ENCODE results near the gene COL4A5. TPM values are rescaled to one million over a fixed set of nuclear protein-coding genes. Genes with fewer than 3 reads are reported as not detected.
A peak's percentile ranks its signal among the peaks of the same experiment; 100 is the strongest.

The COL4A5 gene
- total RNA-seq, 1 experiment from 2014 or later = 56.6 TPM

- H3K27me3 ChIP-seq (ENCODE audit: control insufficient read depth, insufficient read depth, low read length) = no peaks in the 10 kb centered on the region
- H3K4me3 ChIP-seq (ENCODE audit: insufficient read depth, low read depth, low read length) = no peak overlapping the region
- no peaks in the 10 kb centered on the region; the same call in 1 of the 2 replicates for H3K36me3 ChIP-seq (replicated peaks; ENCODE audit: control insufficient read depth, insufficient read depth, low read length)
- DNase-seq = no peak
Observed at GRCh38 chrX:108641589-108642272, 202.1 kb downstream of the COL4A5 start.

GRCh38 chrX:108642273-108642628, 202.6 kb downstream of the COL4A5 start:
- no peak for DNase-seq
- Histone ChIP-seq H3K4me3 (ENCODE audit: insufficient read depth, low read depth, low read length) (no peak overlapping the region), H3K36me3 (replicated peaks; ENCODE audit: control insufficient read depth, insufficient read depth, low read length) (no peaks in the 10 kb centered on the region; the same call in 1 of the 2 replicates), H3K27me3 (ENCODE audit: control insufficient read depth, insufficient read depth, low read length) (no peaks in the 10 kb centered on the region)

- H3K4me3 ChIP-seq (ENCODE audit: insufficient read depth, low read depth, low read length) = no peak overlapping the region
- no peak for DNase-seq
- no peaks in the 10 kb centered on the region for H3K36me3 ChIP-seq (replicated peaks; ENCODE audit: control insufficient read depth, insufficient read depth, low read length)
- H3K27me3 ChIP-seq (ENCODE audit: control insufficient read depth, insufficient read depth, low read length) = no peaks in the 10 kb centered on the region
Observed at GRCh38 chrX:108664701-108665100, 225.1 kb downstream of the COL4A5 start.

GRCh38 chrX:108666101-108666500, 226.5 kb downstream of the COL4A5 start:
- DNase-seq = no peak
- no peaks in the 10 kb centered on the region for H3K36me3 ChIP-seq (replicated peaks; ENCODE audit: control insufficient read depth, insufficient read depth, low read length)
- no peak overlapping the region for H3K4me3 ChIP-seq (ENCODE audit: insufficient read depth, low read depth, low read length)
- no peaks in the 10 kb centered on the region for H3K27me3 ChIP-seq (ENCODE audit: control insufficient read depth, insufficient read depth, low read length)

GRCh38 chrX:108671526-108671925, 231.9 kb downstream of the COL4A5 start:
- H3K36me3 ChIP-seq (replicated peaks; ENCODE audit: control insufficient read depth, insufficient read depth, low read length) = no peaks in the 10 kb centered on the region
- no peak for DNase-seq
- no peaks in the 10 kb centered on the region for H3K27me3 ChIP-seq (ENCODE audit: control insufficient read depth, insufficient read depth, low read length)
- H3K4me3 ChIP-seq (ENCODE audit: insufficient read depth, low read depth, low read length) = no peak overlapping the region

- H3K4me3 ChIP-seq (ENCODE audit: insufficient read depth, low read depth, low read length) = no peak overlapping the region
- H3K27me3 ChIP-seq (ENCODE audit: control insufficient read depth, insufficient read depth, low read length) = no peaks in the 10 kb centered on the region
- H3K36me3 ChIP-seq (replicated peaks; ENCODE audit: control insufficient read depth, insufficient read depth, low read length) = peaks cover 1% of the 10 kb centered on the region
- DNase-seq = no peak
Observed at GRCh38 chrX:108696690-108697089, 257.1 kb downstream of the COL4A5 start.

GRCh38 chrX:108699368-108699767, 259.7 kb downstream of the COL4A5 start:
- H3K36me3 ChIP-seq (replicated peaks; ENCODE audit: control insufficient read depth, insufficient read depth, low read length) = no peaks in the 10 kb centered on the region; the same call in 1 of the 2 replicates
- DNase-seq = peak; percentile 14
- H3K27me3 ChIP-seq (ENCODE audit: control insufficient read depth, insufficient read depth, low read length) = no peaks in the 10 kb centered on the region
- no peak overlapping the region for H3K4me3 ChIP-seq (ENCODE audit: insufficient read depth, low read depth, low read length)

GRCh38 chrX:108701633-108702032, 262.0 kb downstream of the COL4A5 start:
- no peak overlapping the region for H3K4me3 ChIP-seq (ENCODE audit: insufficient read depth, low read depth, low read length)
- no peaks in the 10 kb centered on the region for H3K36me3 ChIP-seq (replicated peaks; ENCODE audit: control insufficient read depth, insufficient read depth, low read length)
- H3K27me3 ChIP-seq (ENCODE audit: control insufficient read depth, insufficient read depth, low read length) = no peaks in the 10 kb centered on the region
- DNase-seq = no peak

GRCh38 chrX:108702530-108702929, 262.9 kb downstream of the COL4A5 start:
- H3K36me3 ChIP-seq (replicated peaks; ENCODE audit: control insufficient read depth, insufficient read depth, low read length) = no peaks in the 10 kb centered on the region
- DNase-seq = no peak
- no peaks in the 10 kb centered on the region for H3K27me3 ChIP-seq (ENCODE audit: control insufficient read depth, insufficient read depth, low read length)
- no peak overlapping the region for H3K4me3 ChIP-seq (ENCODE audit: insufficient read depth, low read depth, low read length)

GRCh38 chrX:108704839-108705238, 265.2 kb downstream of the COL4A5 start:
- H3K27me3 ChIP-seq (ENCODE audit: control insufficient read depth, insufficient read depth, low read length) = no peaks in the 10 kb centered on the region
- no peaks in the 10 kb centered on the region for H3K36me3 ChIP-seq (replicated peaks; ENCODE audit: control insufficient read depth, insufficient read depth, low read length)
- no peak overlapping the region for H3K4me3 ChIP-seq (ENCODE audit: insufficient read depth, low read depth, low read length)
- no peak for DNase-seq

- Histone ChIP-seq H3K4me3 (ENCODE audit: insufficient read depth, low read depth, low read length) (no peak overlapping the region), H3K36me3 (replicated peaks; ENCODE audit: control insufficient read depth, insufficient read depth, low read length) (no peaks in the 10 kb centered on the region), H3K27me3 (ENCODE audit: control insufficient read depth, insufficient read depth, low read length) (no peaks in the 10 kb centered on the region)
- no peak for DNase-seq
Observed at GRCh38 chrX:108712886-108713285, 273.2 kb downstream of the COL4A5 start.

- Histone ChIP-seq H3K4me3 (ENCODE audit: insufficient read depth, low read depth, low read length) (no peak overlapping the region), H3K27me3 (ENCODE audit: control insufficient read depth, insufficient read depth, low read length) (no peaks in the 10 kb centered on the region), H3K36me3 (replicated peaks; ENCODE audit: control insufficient read depth, insufficient read depth, low read length) (peaks cover 1% of the 10 kb centered on the region)
- no peak for DNase-seq
Observed at GRCh38 chrX:108722561-108722960, 282.9 kb downstream of the COL4A5 start.

- Histone ChIP-seq H3K4me3 (ENCODE audit: insufficient read depth, low read depth, low read length) (no peak overlapping the region), H3K27me3 (ENCODE audit: control insufficient read depth, insufficient read depth, low read length) (peaks cover 1% of the 10 kb centered on the region; the same call in 1 of the 2 replicates), H3K36me3 (replicated peaks; ENCODE audit: control insufficient read depth, insufficient read depth, low read length) (no peaks in the 10 kb centered on the region)
- DNase-seq = no peak
Observed at GRCh38 chrX:108726748-108727147, 287.1 kb downstream of the COL4A5 start.

- no peak overlapping the region for H3K4me3 ChIP-seq (ENCODE audit: insufficient read depth, low read depth, low read length)
- H3K36me3 ChIP-seq (replicated peaks; ENCODE audit: control insufficient read depth, insufficient read depth, low read length) = no peaks in the 10 kb centered on the region
- peaks cover 41% of the 10 kb centered on the region for H3K27me3 ChIP-seq (ENCODE audit: control insufficient read depth, insufficient read depth, low read length)
- DNase-seq = peak; percentile 40
Observed at GRCh38 chrX:108731153-108731552, 291.5 kb downstream of the COL4A5 start.

- peak; percentile 78 for DNase-seq
- H3K36me3 ChIP-seq (replicated peaks; ENCODE audit: control insufficient read depth, insufficient read depth, low read length) = no peaks in the 10 kb centered on the region
- peaks cover 42% of the 10 kb centered on the region for H3K27me3 ChIP-seq (ENCODE audit: control insufficient read depth, insufficient read depth, low read length)
- peak overlapping the region; percentile 38 for H3K4me3 ChIP-seq (ENCODE audit: insufficient read depth, low read depth, low read length)
Observed at GRCh38 chrX:108732630-108733321, 293.1 kb downstream of the COL4A5 start.
